GOT3 (cell line): ENCODE measurements around the gene ZNF426.

ENCODE experiments used
- DNase-seq: peaks from one replicate; lab custom pipeline; 2025; ENCODE audit warnings: mixed read lengths; lab: John Stamatoyannopoulos, UW

Gene ZNF426

GRCh38 chr19:9498183-9498902 lies 40.1 kb downstream of the ZNF426 start, which contains the start of gene ZNF560:
Gene ZNF560, minus strand, starts transcription at chr19:9498616. Its CDS starts 23,303 bp downstream, at chr19:9475313.
- no peak for DNase-seq

- DNase-seq = no peak
These were observed 44.3 kb downstream of the ZNF426 start for GRCh38 chr19:9494096-9494495.

GRCh38 chr19:9487016-9487415 lies 51.4 kb downstream of the ZNF426 start:
- no peak for DNase-seq

- no peak for DNase-seq
These were observed 53.3 kb downstream of the ZNF426 start for GRCh38 chr19:9485140-9485539.

- no peak for DNase-seq
These were observed 63.5 kb downstream of the ZNF426 start for GRCh38 chr19:9474975-9475374.
